ENCODE results near the gene NAT10. TPM values are rescaled to one million over a fixed set of nuclear protein-coding genes. Genes with fewer than 3 reads are reported as not detected.
"Not testable (repeated sequence)": the region's sequence is repeated elsewhere in the genome, so short reads cannot be mapped to it uniquely, and the experiment has no call there.

The NAT10 gene
- total RNA-seq = 22.3 TPM
- long read RNA-seq, full-length matches to known transcripts = 8 of 21 reads
- long read RNA-seq, partial matches to known transcripts = 12 of 21 reads
- long read RNA-seq, other reads (novel, unspliced or antisense) = 1 of 21 reads

- intact Hi-C loops (cut with micrococcal nuclease) = loop anchor here (10.0 kb wide), 1 partner anchor 51 kb away; the partner anchor contains the start of gene CAPRIN1
- Histone ChIP-seq H3K36me3 (peaks cover 42% of the 10 kb centered on the region), H3K27ac (replicated peaks) (peak within 1 kb of the TSS; percentile 94), H3K9me3 (replicated peaks) (no peaks in the 10 kb centered on the region), H3K4me3 (peak within 1 kb of the TSS; percentile 90), H3K27me3 (ENCODE audit: low read depth) (no peaks in the 10 kb centered on the region), H3K4me1 (peaks cover 31% of the 10 kb centered on the region)
- TF ChIP-seq, protein P1, sequence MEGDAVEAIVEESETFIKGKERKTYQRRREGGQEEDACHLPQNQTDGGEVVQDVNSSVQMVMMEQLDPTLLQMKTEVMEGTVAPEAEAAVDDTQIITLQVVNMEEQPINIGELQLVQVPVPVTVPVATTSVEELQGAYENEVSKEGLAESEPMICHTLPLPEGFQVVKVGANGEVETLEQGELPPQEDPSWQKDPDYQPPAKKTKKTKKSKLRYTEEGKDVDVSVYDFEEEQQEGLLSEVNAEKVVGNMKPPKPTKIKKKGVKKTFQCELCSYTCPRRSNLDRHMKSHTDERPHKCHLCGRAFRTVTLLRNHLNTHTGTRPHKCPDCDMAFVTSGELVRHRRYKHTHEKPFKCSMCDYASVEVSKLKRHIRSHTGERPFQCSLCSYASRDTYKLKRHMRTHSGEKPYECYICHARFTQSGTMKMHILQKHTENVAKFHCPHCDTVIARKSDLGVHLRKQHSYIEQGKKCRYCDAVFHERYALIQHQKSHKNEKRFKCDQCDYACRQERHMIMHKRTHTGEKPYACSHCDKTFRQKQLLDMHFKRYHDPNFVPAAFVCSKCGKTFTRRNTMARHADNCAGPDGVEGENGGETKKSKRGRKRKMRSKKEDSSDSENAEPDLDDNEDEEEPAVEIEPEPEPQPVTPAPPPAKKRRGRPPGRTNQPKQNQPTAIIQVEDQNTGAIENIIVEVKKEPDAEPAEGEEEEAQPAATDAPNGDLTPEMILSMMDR (IDR thresholded peaks at IDR 0.05; ENCODE audit: borderline replicate concordance) = peak; percentile 32
- peak; percentile 96 for DNase-seq
These were observed at the start of gene NAT10 for GRCh38 chr11:34105079-34105956. NAT10 (plus strand) TSS chr11:34105629; CDS start chr11:34108226, 2,597 bp downstream.

- Histone ChIP-seq H3K27me3 (ENCODE audit: low read depth) (no peaks in the 10 kb centered on the region), H3K36me3 (peaks cover 18% of the 10 kb centered on the region), H3K27ac (replicated peaks) (no peak overlapping the region), H3K9me3 (replicated peaks) (no peaks in the 10 kb centered on the region), H3K4me3 (peak overlapping the region; percentile 8), H3K4me1 (peaks cover 95% of the 10 kb centered on the region)
- TF ChIP-seq, protein P1 (IDR thresholded peaks at IDR 0.05; ENCODE audit: borderline replicate concordance) = no peak
- intact Hi-C loops (cut with micrococcal nuclease) = loop anchor here (10.0 kb wide), 1 partner anchor 48 kb away; the partner anchor contains the start of gene NAT10
- no peak for DNase-seq
These were observed 48.8 kb upstream of the NAT10 start for GRCh38 chr11:34056672-34057071.

DNA sequence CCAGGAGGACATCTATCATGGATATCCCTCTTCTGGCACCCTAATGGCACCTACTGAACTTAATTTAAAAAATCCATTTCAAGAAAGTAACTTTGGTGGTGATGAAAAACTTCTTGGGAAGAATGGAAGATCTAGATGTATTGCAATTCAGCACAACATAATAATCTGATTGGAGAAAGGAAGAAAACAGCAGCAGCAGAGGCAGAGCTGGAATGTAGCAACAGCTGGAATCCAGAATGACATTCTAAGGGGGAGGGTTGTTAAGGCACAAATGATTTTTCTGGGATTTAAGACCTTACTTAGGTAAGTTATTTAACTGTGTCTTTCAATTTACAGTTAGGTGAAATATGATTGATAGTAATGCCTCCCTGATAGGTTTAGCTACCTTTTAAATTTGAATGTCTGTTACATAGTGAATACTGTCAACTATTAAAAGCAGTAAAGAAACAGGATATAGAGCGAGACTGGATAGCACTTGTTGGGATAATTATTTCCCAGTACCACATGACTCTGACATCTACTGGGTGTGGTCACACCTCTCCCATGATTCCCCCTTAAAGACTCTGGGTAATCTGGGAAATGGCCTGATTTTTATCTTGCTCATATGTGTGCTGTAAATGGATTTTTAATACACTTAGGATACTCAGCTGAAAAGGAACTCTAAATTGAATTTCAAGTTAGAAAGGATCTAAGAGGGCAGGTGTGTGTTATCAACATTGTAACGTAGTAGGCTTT is 42.2 kb upstream of the NAT10 start:
- no peak for DNase-seq
- H3K9me3 ChIP-seq (replicated peaks) = no peaks in the 10 kb centered on the region
- H3K4me3 ChIP-seq = no peak overlapping the region
- H3K4me1 ChIP-seq = peaks cover 92% of the 10 kb centered on the region
- peaks cover 21% of the 10 kb centered on the region for H3K36me3 ChIP-seq
- no peak overlapping the region for H3K27ac ChIP-seq (replicated peaks)
- intact Hi-C loops (cut with micrococcal nuclease) = no loop called here
- H3K27me3 ChIP-seq (ENCODE audit: low read depth) = no peaks in the 10 kb centered on the region
- TF ChIP-seq, protein P1 (IDR thresholded peaks at IDR 0.05; ENCODE audit: borderline replicate concordance) = no peak

DNA sequence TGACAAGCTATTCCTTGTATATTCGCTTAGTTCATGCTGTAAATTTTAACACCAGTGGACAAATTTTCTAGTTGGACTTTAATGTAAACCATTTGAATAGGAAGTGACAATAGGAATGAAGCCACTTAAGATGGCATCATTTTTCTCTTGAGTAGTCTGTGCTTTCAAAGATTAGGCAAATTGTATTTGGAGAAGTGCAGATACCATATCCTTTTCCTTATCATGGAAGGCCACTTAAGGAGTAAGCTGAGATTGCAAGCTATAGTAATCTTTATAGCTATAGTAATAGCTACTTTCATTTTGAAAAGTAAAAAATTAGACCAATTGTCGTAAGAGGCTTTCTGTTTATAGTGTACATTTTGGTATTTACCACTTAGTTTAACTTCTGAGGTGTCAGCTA is 41.1 kb upstream of the NAT10 start:
- no peak for DNase-seq
- peaks cover 92% of the 10 kb centered on the region for H3K4me1 ChIP-seq
- H3K36me3 ChIP-seq = peaks cover 21% of the 10 kb centered on the region
- intact Hi-C loops (cut with micrococcal nuclease) = no loop called here
- no peak overlapping the region for H3K27ac ChIP-seq (replicated peaks)
- TF ChIP-seq, protein P1 (IDR thresholded peaks at IDR 0.05; ENCODE audit: borderline replicate concordance) = no peak
- H3K4me3 ChIP-seq = no peak overlapping the region
- H3K27me3 ChIP-seq (ENCODE audit: low read depth) = no peaks in the 10 kb centered on the region
- no peaks in the 10 kb centered on the region for H3K9me3 ChIP-seq (replicated peaks)

DNA sequence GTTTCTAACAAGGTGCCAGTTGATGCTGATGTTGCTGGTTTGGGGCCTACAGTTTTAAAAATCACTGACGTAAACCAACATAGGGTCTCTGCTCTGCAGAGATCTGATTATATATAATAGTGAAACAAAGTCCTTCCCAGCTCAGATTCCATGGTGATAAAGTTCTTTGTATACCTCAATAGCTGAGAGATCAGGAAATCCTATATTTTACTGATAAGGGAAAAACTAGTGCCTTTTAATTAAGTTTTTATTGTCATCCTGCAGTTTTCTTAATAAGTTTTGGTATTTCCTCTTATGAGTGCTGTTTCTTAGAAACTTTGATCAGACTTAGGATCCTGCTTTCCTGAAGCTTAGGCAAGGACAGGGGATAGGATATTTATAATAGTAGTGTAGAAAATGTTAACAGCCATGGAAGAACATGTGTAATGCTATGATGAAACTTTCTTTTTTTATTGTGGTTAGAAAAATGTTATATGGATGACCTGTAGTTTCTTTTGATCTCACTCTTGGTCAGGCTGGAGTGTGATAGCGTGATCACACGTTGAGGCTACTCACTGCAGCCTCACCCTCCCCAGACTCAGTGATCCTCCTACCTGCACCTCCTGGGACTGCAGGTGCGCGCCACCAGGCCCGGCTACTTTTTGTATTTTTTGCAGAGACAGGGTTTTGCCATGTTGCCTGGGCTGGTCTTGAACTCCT is 39.8 kb upstream of the NAT10 start:
- Histone ChIP-seq H3K27ac (replicated peaks) (no peak overlapping the region), H3K4me1 (peaks cover 94% of the 10 kb centered on the region), H3K36me3 (peaks cover 21% of the 10 kb centered on the region), H3K9me3 (replicated peaks) (no peaks in the 10 kb centered on the region), H3K4me3 (no peak overlapping the region), H3K27me3 (ENCODE audit: low read depth) (no peaks in the 10 kb centered on the region)
- intact Hi-C loops (cut with micrococcal nuclease) = no loop called here
- DNase-seq = no peak
- TF ChIP-seq, protein P1 (IDR thresholded peaks at IDR 0.05; ENCODE audit: borderline replicate concordance) = peak; percentile 13

- H3K9me3 ChIP-seq (replicated peaks); H3K27ac ChIP-seq (replicated peaks); H3K27me3 ChIP-seq (ENCODE audit: low read depth); intact Hi-C loops (cut with micrococcal nuclease); DNase-seq; H3K4me3 ChIP-seq: not testable (repeated sequence)
- H3K36me3 ChIP-seq = peaks cover 16% of the 10 kb centered on the region
- H3K4me1 ChIP-seq = peaks cover 89% of the 10 kb centered on the region
These were observed 38.7 kb upstream of the NAT10 start for GRCh38 chr11:34066766-34067165.
